ENCODE data around the gene ZNF296.

DNA sequence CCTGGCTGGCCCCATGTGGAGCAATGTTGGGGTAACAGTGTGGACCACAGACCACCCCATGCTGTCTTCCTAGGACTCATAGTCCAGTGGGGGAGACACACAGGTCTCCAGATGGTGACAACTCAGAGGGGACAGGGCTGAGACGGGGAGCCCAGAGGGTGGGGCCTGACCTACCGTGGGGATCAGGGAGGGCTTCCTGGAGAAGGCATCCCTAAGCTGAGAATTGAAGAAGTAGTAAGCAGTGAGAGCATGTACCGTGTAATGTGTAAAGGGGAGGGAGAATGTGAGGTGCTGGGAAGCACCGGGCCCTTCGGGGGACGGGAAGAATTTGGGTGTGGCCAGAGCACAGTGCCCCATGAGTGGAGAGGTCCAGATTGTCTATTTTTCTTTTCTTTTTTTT, 47.7 kb upstream of the ZNF296 start:
- TF ChIP-seq, protein P1, sequence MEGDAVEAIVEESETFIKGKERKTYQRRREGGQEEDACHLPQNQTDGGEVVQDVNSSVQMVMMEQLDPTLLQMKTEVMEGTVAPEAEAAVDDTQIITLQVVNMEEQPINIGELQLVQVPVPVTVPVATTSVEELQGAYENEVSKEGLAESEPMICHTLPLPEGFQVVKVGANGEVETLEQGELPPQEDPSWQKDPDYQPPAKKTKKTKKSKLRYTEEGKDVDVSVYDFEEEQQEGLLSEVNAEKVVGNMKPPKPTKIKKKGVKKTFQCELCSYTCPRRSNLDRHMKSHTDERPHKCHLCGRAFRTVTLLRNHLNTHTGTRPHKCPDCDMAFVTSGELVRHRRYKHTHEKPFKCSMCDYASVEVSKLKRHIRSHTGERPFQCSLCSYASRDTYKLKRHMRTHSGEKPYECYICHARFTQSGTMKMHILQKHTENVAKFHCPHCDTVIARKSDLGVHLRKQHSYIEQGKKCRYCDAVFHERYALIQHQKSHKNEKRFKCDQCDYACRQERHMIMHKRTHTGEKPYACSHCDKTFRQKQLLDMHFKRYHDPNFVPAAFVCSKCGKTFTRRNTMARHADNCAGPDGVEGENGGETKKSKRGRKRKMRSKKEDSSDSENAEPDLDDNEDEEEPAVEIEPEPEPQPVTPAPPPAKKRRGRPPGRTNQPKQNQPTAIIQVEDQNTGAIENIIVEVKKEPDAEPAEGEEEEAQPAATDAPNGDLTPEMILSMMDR (IDR thresholded peaks at IDR 0.05), result no peak
- TF ChIP-seq EP300 (IDR thresholded peaks at IDR 0.05) (no peak), POLR2A (IDR thresholded peaks at IDR 0.05) (no peak)
